Measurements from ENCODE around the gene GNLY.

GNLY gene

DNA sequence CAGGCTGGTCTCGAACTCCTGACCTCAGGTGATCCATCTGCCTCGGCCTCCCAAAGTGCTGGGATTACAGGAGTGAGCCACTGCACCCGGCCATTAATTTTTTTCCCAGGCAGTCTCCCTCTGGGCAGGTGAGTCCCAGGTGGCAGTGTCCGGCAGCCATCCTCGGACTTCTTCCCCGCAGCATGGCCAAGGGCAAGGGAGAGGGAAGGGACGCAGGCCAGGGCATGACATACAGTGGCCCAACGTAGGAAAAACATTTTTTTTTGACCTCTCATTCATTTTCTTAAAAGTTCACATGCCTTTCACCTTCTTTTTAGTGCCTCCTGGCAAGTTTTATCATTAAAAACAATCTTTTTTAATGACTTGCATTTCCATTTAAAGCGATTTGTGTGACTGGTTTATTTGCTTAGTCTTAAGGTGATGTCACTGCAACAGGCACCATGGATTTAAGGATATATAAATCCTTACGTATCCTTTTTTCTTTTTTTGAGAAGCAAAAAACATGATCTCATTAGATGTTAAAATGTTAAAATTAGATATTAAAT, 36.6 kb downstream of the GNLY start:
- TF ChIP-seq, protein P1, sequence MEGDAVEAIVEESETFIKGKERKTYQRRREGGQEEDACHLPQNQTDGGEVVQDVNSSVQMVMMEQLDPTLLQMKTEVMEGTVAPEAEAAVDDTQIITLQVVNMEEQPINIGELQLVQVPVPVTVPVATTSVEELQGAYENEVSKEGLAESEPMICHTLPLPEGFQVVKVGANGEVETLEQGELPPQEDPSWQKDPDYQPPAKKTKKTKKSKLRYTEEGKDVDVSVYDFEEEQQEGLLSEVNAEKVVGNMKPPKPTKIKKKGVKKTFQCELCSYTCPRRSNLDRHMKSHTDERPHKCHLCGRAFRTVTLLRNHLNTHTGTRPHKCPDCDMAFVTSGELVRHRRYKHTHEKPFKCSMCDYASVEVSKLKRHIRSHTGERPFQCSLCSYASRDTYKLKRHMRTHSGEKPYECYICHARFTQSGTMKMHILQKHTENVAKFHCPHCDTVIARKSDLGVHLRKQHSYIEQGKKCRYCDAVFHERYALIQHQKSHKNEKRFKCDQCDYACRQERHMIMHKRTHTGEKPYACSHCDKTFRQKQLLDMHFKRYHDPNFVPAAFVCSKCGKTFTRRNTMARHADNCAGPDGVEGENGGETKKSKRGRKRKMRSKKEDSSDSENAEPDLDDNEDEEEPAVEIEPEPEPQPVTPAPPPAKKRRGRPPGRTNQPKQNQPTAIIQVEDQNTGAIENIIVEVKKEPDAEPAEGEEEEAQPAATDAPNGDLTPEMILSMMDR (IDR thresholded peaks at IDR 0.05; ENCODE audit: control insufficient read depth, extremely low read depth, insufficient read depth): no peak
- no peak overlapping the region for H3K4me3 ChIP-seq (ENCODE audit: low read depth, low read length)
- no peak for DNase-seq (ENCODE audit: low read depth)

DNA sequence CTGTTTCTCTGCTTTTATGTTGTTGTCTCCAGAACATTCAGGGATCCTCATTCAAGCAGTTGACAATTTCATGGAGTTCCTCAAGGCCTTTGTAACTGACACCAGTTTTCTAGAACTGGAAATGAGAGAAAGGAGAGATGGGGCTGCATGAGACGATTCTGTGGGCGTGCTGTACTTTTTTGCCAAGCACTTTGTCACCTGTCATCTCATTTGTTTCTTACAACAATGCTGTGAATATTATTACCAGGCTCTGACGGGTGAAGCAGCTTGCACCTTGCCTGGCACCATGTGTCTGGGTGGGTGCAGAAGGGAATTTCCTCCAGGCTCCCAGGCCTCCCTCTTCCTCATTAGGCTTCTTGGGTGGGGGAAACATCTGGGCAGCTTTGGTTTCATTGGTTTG, 37.4 kb downstream of the GNLY start:
- TF ChIP-seq, protein P1 (IDR thresholded peaks at IDR 0.05; ENCODE audit: control insufficient read depth, extremely low read depth, insufficient read depth): no peak

DNA sequence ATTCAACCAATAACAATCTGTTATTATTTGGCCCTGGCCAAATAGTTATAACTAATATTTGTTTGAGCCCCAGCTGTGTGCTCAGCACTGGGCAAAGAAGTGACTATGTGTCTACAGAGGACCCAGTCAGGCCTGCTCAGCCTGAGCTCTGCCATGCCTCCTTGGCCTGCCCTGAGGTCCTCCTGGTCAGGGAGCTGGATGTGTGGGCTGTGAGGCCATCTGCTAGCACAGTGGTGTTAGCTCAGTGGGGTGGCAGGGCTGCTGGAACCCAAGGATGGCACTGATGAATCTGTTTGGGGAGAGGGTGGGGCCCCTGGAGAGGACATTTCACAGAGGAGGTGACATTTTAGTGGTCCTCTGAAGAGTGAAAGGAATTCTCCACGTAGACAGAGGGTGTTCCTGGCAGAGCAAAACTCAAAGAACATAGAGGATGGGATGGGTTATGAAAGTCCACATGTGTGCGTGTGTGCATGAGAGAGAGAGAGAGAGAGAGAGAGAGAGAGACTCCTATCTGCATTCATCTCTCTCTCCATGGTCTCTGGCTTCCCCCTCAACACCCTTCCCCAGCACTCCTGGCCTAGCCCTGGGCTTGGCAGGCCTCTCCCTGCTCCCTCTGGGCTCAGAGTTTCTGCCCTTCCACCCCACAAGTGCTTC, 38.4 kb downstream of the GNLY start:
- TF ChIP-seq, protein P1 (IDR thresholded peaks at IDR 0.05; ENCODE audit: control insufficient read depth, extremely low read depth, insufficient read depth): no peak
- no peak for DNase-seq (ENCODE audit: low read depth)
- no peak overlapping the region for H3K4me3 ChIP-seq (ENCODE audit: low read depth, low read length)

More for the DNA sequence above, 37.4 kb downstream of the GNLY start:
- H3K4me3 ChIP-seq (ENCODE audit: low read depth, low read length): no peak overlapping the region
- no peak for DNase-seq (ENCODE audit: low read depth)

DNA sequence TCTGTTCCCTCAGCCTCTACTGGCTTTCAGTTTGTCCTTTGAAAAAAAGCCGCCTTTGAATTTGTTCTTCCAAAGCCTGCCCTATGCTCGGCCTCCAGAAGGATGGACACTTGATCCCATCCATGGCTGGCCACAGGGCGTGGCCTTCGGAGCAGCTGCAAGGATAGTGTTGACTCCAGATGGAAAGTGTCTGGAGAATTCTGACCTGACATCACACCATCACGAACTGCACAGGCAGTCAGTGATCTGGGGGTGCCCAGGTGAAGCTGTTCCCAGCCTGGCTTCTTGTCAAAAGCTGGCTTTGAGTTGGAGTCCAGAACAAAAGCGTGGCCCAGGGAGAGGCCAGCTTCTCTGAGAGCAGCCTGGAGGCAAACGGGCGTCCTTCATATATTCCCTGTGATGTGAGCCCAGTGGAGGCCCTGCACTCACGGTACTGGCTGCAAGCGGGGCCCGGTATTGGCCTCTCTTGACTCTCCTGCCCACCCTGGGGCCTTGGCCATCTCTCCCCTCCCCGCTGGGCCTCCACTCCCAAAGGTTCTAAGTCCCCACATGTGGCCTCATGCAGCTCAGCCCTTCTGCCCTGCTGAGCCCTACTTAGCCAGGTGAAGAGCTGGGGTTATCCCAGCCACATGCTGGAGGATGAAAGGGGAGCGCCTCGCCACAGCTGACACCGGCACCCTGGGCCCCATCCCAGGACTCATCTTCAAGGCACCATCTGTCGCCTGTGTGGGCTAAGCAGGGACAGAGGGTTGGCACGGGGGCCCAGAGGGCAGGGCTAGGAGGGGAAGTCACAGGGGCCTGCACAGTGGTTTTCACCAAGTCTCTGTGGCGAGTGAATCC, 39.2 kb downstream of the GNLY start:
- TF ChIP-seq, protein P1 (IDR thresholded peaks at IDR 0.05; ENCODE audit: control insufficient read depth, extremely low read depth, insufficient read depth): no peak
- no peak overlapping the region for H3K4me3 ChIP-seq (ENCODE audit: low read depth, low read length)
- DNase-seq (ENCODE audit: low read depth): no peak

DNA sequence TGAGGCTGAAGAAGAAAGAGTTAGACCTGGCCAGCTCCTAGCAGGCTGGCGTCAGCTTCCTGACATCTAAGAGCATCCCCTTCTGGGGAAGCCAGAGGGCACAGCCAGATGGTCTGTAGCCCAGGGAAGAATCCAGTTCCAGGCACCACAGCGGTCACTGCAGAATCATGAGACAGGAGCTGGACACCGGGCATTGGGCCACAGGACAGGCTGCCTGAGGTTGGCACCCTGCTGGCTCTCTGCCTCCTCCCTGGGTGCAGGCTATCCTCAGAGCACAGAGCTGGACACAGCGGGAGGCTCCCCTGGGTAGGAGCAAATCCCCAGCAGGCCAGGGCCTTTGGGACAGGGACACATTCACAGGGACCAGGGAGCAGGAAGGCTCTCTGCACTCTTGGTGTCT, 39.9 kb downstream of the GNLY start:
- TF ChIP-seq, protein P1 (IDR thresholded peaks at IDR 0.05; ENCODE audit: control insufficient read depth, extremely low read depth, insufficient read depth): no peak
- no peak for DNase-seq (ENCODE audit: low read depth)
- H3K4me3 ChIP-seq (ENCODE audit: low read depth, low read length): no peak overlapping the region

DNA sequence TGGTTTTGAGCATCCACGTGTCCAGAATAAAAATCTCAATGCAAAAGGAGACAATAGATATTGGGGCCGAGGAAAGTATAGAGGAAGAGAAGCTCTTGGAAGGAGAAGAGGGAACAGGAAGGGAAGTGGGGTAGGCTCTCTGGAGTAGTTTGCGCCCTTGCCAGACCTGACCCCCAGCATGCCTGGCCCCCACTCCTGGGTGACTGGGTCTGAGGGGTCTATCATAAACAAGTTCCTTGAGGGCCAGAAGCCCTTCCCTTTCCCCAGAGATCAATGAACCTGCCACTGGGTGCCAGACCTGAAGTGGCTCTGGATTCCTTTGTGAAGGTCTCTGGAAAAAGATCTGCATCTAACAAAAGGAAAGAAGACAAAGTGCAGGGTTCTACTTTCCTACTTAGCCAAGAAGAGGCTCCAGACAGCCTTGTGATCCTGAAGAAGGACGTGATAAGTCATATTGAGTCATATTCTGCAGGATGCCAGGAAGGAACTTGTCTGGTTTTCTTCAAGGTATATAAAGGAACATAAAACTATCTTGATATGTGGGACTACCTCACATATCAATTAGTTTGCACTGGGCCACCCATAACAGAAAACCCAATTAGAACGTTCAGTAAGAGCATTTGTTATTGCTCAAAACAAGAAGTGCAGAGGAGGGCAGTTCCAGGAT, 40.9 kb downstream of the GNLY start:
- H3K4me3 ChIP-seq (ENCODE audit: low read depth, low read length): no peak overlapping the region
- TF ChIP-seq, protein P1 (IDR thresholded peaks at IDR 0.05; ENCODE audit: control insufficient read depth, extremely low read depth, insufficient read depth): no peak
- no peak for DNase-seq (ENCODE audit: low read depth)
